Measurements from ENCODE around the gene RBM47.
"Not testable (repeated sequence)": the region's sequence is repeated elsewhere in the genome, so short reads cannot be mapped to it uniquely, and the experiment has no call there.

RBM47 gene

GRCh38 chr4:40562208-40562607 is 67.5 kb downstream of the RBM47 start:
- no peak for DNase-seq (ENCODE audit: low spot score)

- DNase-seq (ENCODE audit: low spot score) = not testable (repeated sequence)
Measured at GRCh38 chr4:40561543-40562177, 68.0 kb downstream of the RBM47 start.

- no peak for DNase-seq (ENCODE audit: low spot score)
Measured at GRCh38 chr4:40559585-40560465, 69.8 kb downstream of the RBM47 start.

- DNase-seq (ENCODE audit: low spot score) = no peak
Measured at GRCh38 chr4:40557736-40558135, 71.9 kb downstream of the RBM47 start.

- no peak for DNase-seq (ENCODE audit: low spot score)
Measured at GRCh38 chr4:40555176-40555900, 74.3 kb downstream of the RBM47 start.

- DNase-seq (ENCODE audit: low spot score) = not testable (repeated sequence)
Measured at GRCh38 chr4:40554641-40555040, 75.0 kb downstream of the RBM47 start.

- DNase-seq (ENCODE audit: low spot score) = no peak
Measured at GRCh38 chr4:40553995-40554394, 75.7 kb downstream of the RBM47 start.

- DNase-seq (ENCODE audit: low spot score) = peak; percentile 31
Measured at GRCh38 chr4:40552536-40552935, 77.1 kb downstream of the RBM47 start.

GRCh38 chr4:40551568-40552136 is 78.0 kb downstream of the RBM47 start:
- not testable (repeated sequence) for DNase-seq (ENCODE audit: low spot score)

GRCh38 chr4:40550948-40551462 is 78.7 kb downstream of the RBM47 start:
- peak; percentile 27 for DNase-seq (ENCODE audit: low spot score)

GRCh38 chr4:40550196-40550595 is 79.5 kb downstream of the RBM47 start:
- no peak for DNase-seq (ENCODE audit: low spot score)

GRCh38 chr4:40548256-40548655 is 81.4 kb downstream of the RBM47 start:
- no peak for DNase-seq (ENCODE audit: low spot score)

- no peak for DNase-seq (ENCODE audit: low spot score)
Measured at GRCh38 chr4:40547789-40548132, 81.9 kb downstream of the RBM47 start.

- no peak for DNase-seq (ENCODE audit: low spot score)
Measured at GRCh38 chr4:40546969-40547788, 82.5 kb downstream of the RBM47 start.

- no peak for DNase-seq (ENCODE audit: low spot score)
Measured at GRCh38 chr4:40546506-40546905, 83.2 kb downstream of the RBM47 start.

GRCh38 chr4:40545487-40545886 is 84.2 kb downstream of the RBM47 start:
- DNase-seq (ENCODE audit: low spot score) = not testable (repeated sequence)

- DNase-seq (ENCODE audit: low spot score) = no peak
Measured at GRCh38 chr4:40544221-40544620, 85.4 kb downstream of the RBM47 start.

GRCh38 chr4:40540800-40541199 is 88.9 kb downstream of the RBM47 start:
- no peak for DNase-seq (ENCODE audit: low spot score)

GRCh38 chr4:40536032-40536431 is 93.6 kb downstream of the RBM47 start:
- no peak for DNase-seq (ENCODE audit: low spot score)

GRCh38 chr4:40531636-40532023 is 98.0 kb downstream of the RBM47 start:
- DNase-seq (ENCODE audit: low spot score) = no peak

GRCh38 chr4:40530961-40531635 is 98.6 kb downstream of the RBM47 start:
- DNase-seq (ENCODE audit: low spot score) = no peak
